A549 (cell line): ENCODE measurements around the gene ST3GAL5. TPM values are rescaled to one million over a fixed set of nuclear protein-coding genes. Genes with fewer than 3 reads are reported as not detected.

Experiments used
- BCL3 ChIP-seq: fragments of >200 bp; sonication (Bioruptor Twin); formaldehyde crosslinking; IDR thresholded peaks from 3 replicates; pipeline ENCODE4 v1.6.1; 2016
- BHLHE40 ChIP-seq: IDR thresholded peaks from 2 replicates; pipeline ENCODE4 v1.6.1; 2012; ENCODE audit warnings: low read depth, low read length, inconsistent platforms
- CBX2 ChIP-seq: fragments of 200-600 bp; sonication (generic); IDR thresholded peaks from 2 replicates; pipeline ENCODE4 v1.6.1; 2016; ENCODE audit warnings: low read depth, mild to moderate bottlenecking, borderline replicate concordance
- CBX8 ChIP-seq: fragments of 200-600 bp; sonication (generic); IDR thresholded peaks from 2 replicates; pipeline ENCODE4 v1.6.1; 2016
- CEBPB ChIP-seq, 2 experiments: fragments of >200 bp in 1 of 2; sonication (Bioruptor Twin) in 1 of 2; formaldehyde crosslinking in 1 of 2; IDR thresholded peaks; 2 replicates each; pipeline ENCODE4 v1.6.1; 2012 to 2016
- CHD2 ChIP-seq: fragments of 150-350 bp; IDR thresholded peaks from 2 replicates; pipeline ENCODE4 v1.6.1; 2014; ENCODE audit warnings: low read length; ENCODE audit not compliant: partially characterized antibody
- CHD4 ChIP-seq: fragments of 200-600 bp; sonication (generic); IDR thresholded peaks from 2 replicates; pipeline ENCODE4 v1.6.1; 2016; ENCODE audit warnings: antibody characterized with exemption, mild to moderate bottlenecking, borderline replicate concordance
- E2F6 ChIP-seq: IDR thresholded peaks from 2 replicates; pipeline ENCODE4 v1.6.1; 2012; ENCODE audit warnings: low read depth, borderline replicate concordance
- ELK1 ChIP-seq: fragments of 150-350 bp; IDR thresholded peaks from 2 replicates; pipeline ENCODE4 v1.6.1; 2014; ENCODE audit warnings: low read depth, mild to moderate bottlenecking, low read length
- EP300 ChIP-seq, 2 experiments: fragments of >200 bp; sonication (Bioruptor Twin); formaldehyde crosslinking; IDR thresholded peaks; 2 replicates in 1 of 2; 3 replicates in 1 of 2; pipeline ENCODE4 v1.6.1; 2016 to 2017
- ESRRA ChIP-seq: fragments of 150-350 bp; IDR thresholded peaks from 2 replicates; pipeline ENCODE4 v1.6.1; 2014; ENCODE audit warnings: mild to moderate bottlenecking, low read length, borderline replicate concordance
- FOSL2 ChIP-seq, 2 experiments: fragments of 450-650 bp in 1 of 2; fragments of >200 bp in 1 of 2; sonication (Bioruptor Twin) in 1 of 2; formaldehyde crosslinking; IDR thresholded peaks; 2 replicates each; pipeline versions ENCODE4 v1.5.0 to v1.6.1; 2016 to 2020; ENCODE audit warnings: mild to moderate bottlenecking in 1 of 2, moderate library complexity in 1 of 2
- FOXS1 ChIP-seq: fragments of 250-450 bp; sonication (Bioruptor Pico); IDR thresholded peaks from 2 replicates; pipeline ENCODE4 v1.5.0; 2020; ENCODE audit warnings: mild to moderate bottlenecking, moderate library complexity
- GATA3 ChIP-seq: IDR thresholded peaks from 2 replicates; pipeline ENCODE4 v1.6.1; 2012; ENCODE audit warnings: borderline replicate concordance
- HES2 ChIP-seq: fragments of >200 bp; sonication (Bioruptor Twin); formaldehyde crosslinking; IDR thresholded peaks from 2 replicates; pipeline ENCODE4 v1.6.1; 2016
- HEYL ChIP-seq: fragments of 250-450 bp; sonication (Bioruptor Pico); IDR thresholded peaks from 2 replicates; pipeline ENCODE4 v1.8.0; 2021; ENCODE audit warnings: mild to moderate bottlenecking, moderate library complexity
- HMGXB4 ChIP-seq: fragments of 250-450 bp; sonication (Bioruptor Pico); IDR thresholded peaks from 2 replicates; pipeline ENCODE4 v1.5.0; 2021; ENCODE audit warnings: mild to moderate bottlenecking, moderate library complexity, borderline replicate concordance
- HOXA7 ChIP-seq: fragments of 250-450 bp; sonication (Bioruptor Pico); IDR thresholded peaks from 2 replicates; pipeline ENCODE4 v1.5.0; 2020; ENCODE audit warnings: mild to moderate bottlenecking, moderate library complexity
- HOXB5 ChIP-seq: fragments of 250-450 bp; sonication (Bioruptor Pico); IDR thresholded peaks from 2 replicates; pipeline ENCODE4 v1.5.0; 2020; ENCODE audit warnings: mild to moderate bottlenecking, moderate library complexity
- JUN ChIP-seq, 2 experiments: fragments of >200 bp; sonication (Bioruptor Twin); formaldehyde crosslinking; IDR thresholded peaks; 2 replicates in 1 of 2; 3 replicates in 1 of 2; pipeline ENCODE4 v1.6.1; 2016 to 2017
- JUNB ChIP-seq: fragments of >200 bp; sonication (Bioruptor Twin); formaldehyde crosslinking; IDR thresholded peaks from 2 replicates; pipeline ENCODE4 v1.6.1; 2016
- KDM1A ChIP-seq: fragments of 200-600 bp; sonication (generic); IDR thresholded peaks from 2 replicates; pipeline ENCODE4 v1.6.1; 2016; ENCODE audit warnings: low read depth, mild to moderate bottlenecking
- MAZ ChIP-seq: fragments of 150-350 bp; IDR thresholded peaks from 2 replicates; pipeline ENCODE4 v1.6.1; 2014; ENCODE audit warnings: antibody characterized with exemption, low read depth, low read length, borderline replicate concordance
- NFE2L2 ChIP-seq: fragments of 150-350 bp; conservative IDR thresholded peaks from 2 replicates; pipeline ENCODE4 v1.6.1; 2014; ENCODE audit warnings: low read length
- NR3C1 ChIP-seq: fragments of >200 bp; sonication (Bioruptor Twin); formaldehyde crosslinking; IDR thresholded peaks from 3 replicates; pipeline ENCODE4 v1.6.1; 2017
- PHF8 ChIP-seq: fragments of 200-600 bp; sonication (generic); IDR thresholded peaks from 2 replicates; pipeline ENCODE4 v1.6.1; 2016; ENCODE audit warnings: low read depth, mild to moderate bottlenecking, antibody characterized with exemption, moderate library complexity, borderline replicate concordance
- POLR2A ChIP-seq: IDR thresholded peaks from 2 replicates; pipeline ENCODE4 v1.6.1; 2012; ENCODE audit warnings: mild to moderate bottlenecking, low read length
- POLR2AphosphoS2 ChIP-seq: conservative IDR thresholded peaks from 2 replicates; pipeline ENCODE4 v1.6.1; 2012; ENCODE audit warnings: low read length, improper control_type of control experiment, inconsistent platforms
- RAD21 ChIP-seq, 2 experiments: fragments of >200 bp in 1 of 2; sonication (Bioruptor Twin) in 1 of 2; formaldehyde crosslinking in 1 of 2; IDR thresholded peaks in 1 of 2; conservative IDR thresholded peaks in 1 of 2; 2 replicates in 1 of 2; 3 replicates in 1 of 2; pipeline ENCODE4 v1.6.1; 2012 to 2018; ENCODE audit warnings: inconsistent platforms in 1 of 2
- RARB ChIP-seq: fragments of 250-450 bp; sonication (Bioruptor Pico); IDR thresholded peaks from 2 replicates; pipeline ENCODE4 v1.8.0; 2021; ENCODE audit warnings: mild to moderate bottlenecking, moderate library complexity
- RCOR1 ChIP-seq: fragments of 150-350 bp; IDR thresholded peaks from 2 replicates; pipeline ENCODE4 v1.6.1; 2014; ENCODE audit warnings: antibody characterized with exemption, low read length, low read depth
- RNF2 ChIP-seq: fragments of 200-600 bp; sonication (generic); IDR thresholded peaks from 2 replicates; pipeline ENCODE4 v1.6.1; 2016; ENCODE audit warnings: low read depth, mild to moderate bottlenecking, antibody characterized with exemption, moderate library complexity, borderline replicate concordance
- SREBF2 ChIP-seq: fragments of 450-650 bp; IDR thresholded peaks from 2 replicates; pipeline ENCODE4 v1.6.1; 2014; ENCODE audit warnings: mild to moderate bottlenecking, moderate library complexity
- TFCP2L1 ChIP-seq: fragments of 250-450 bp; sonication (Bioruptor Pico); IDR thresholded peaks from 2 replicates; pipeline ENCODE4 v1.5.0; 2021; ENCODE audit warnings: mild to moderate bottlenecking
- TP53 ChIP-seq: fragments of 250-450 bp; sonication (Bioruptor Pico); IDR thresholded peaks from 2 replicates; pipeline ENCODE4 v1.5.0; 2021; ENCODE audit warnings: mild to moderate bottlenecking, moderate library complexity
- USF2 ChIP-seq: fragments of 450-650 bp; IDR thresholded peaks from 2 replicates; pipeline ENCODE4 v1.6.1; 2014; ENCODE audit warnings: antibody characterized with exemption
- ZC3H11A ChIP-seq: fragments of 450-650 bp; IDR thresholded peaks from 2 replicates; pipeline ENCODE4 v1.6.1; 2014; ENCODE audit warnings: antibody characterized with exemption, mild to moderate bottlenecking
- ZNF302 ChIP-seq: fragments of 250-450 bp; sonication (Bioruptor Pico); IDR thresholded peaks from 2 replicates; pipeline ENCODE4 v1.9.0; 2021; ENCODE audit warnings: inconsistent platforms, mild to moderate bottlenecking, moderate library complexity
- ZSCAN20 ChIP-seq: fragments of 250-450 bp; sonication (Bioruptor Pico); IDR thresholded peaks from 2 replicates; pipeline ENCODE4 v1.8.0; 2022; ENCODE audit warnings: mild to moderate bottlenecking, moderate library complexity
- polyA plus RNA-seq, 4 experiments: library from polyadenylated mRNA; depleted of rRNA in 3 of 4; stranded (reverse); fragments of >200 nt; fragmentation: RNase III in 1 of 4; extraction: RNeasy Plus Mini Kit Qiagen cat#74134 plus additional on column Dnase treatment in 1 of 4; gene quantifications; 2 replicates in 3 of 4; 3 replicates in 1 of 4; pipeline ENCODE4 v1.2.3, GENCODE V29; 2011 to 2017

ST3GAL5 gene
- polyA plus RNA-seq, 2 of the 4 experiments (the other 2 are of a cell fraction) = 36.9 to 119 TPM

GRCh38 chr2:85936421-85937068 lies 47.8 kb upstream of the ST3GAL5 start (continued):
- no peak for TF ChIP-seq RCOR1
- peak; percentile 85; the same call in 1 of the 2 replicates for TF ChIP-seq HEYL (CRISPR knock-in tag)
- TF ChIP-seq JUN (IDR thresholded peaks at IDR 0.05) = peak; percentile 74 to 89; a peak in 4 of 5 replicates
- TF ChIP-seq TP53 = peak; percentile 85
- peak; percentile 33; the same call in 1 of the 2 replicates for TF ChIP-seq POLR2A
- peak; percentile 98 for TF ChIP-seq RARB (CRISPR knock-in tag)
- TF ChIP-seq RNF2 = no peak
- TF ChIP-seq POLR2AphosphoS2 = no peak
- TF ChIP-seq HOXB5 (CRISPR knock-in tag) = peak; percentile 94
- TF ChIP-seq ZSCAN20 (CRISPR knock-in tag) = peak; percentile 89
- TF ChIP-seq CHD4 = no peak
- peak; percentile 94 for TF ChIP-seq GATA3
- TF ChIP-seq RAD21 (conservative IDR thresholded peaks at IDR 0.05 in 1 of 2, IDR thresholded peaks at IDR 0.05 in 1 of 2) = peak; percentile 37 to 54; a peak in 4 of 5 replicates
- TF ChIP-seq HMGXB4 (CRISPR knock-in tag) = peak; percentile 82; the same call in 1 of the 2 replicates
- peak; percentile 92 for TF ChIP-seq TFCP2L1 (CRISPR knock-in tag)
- no peak for TF ChIP-seq SREBF2
- TF ChIP-seq BCL3 = no peak; the same call in 2 of the 3 replicates
- peak; percentile 86 for TF ChIP-seq FOXS1
- TF ChIP-seq KDM1A = no peak
- TF ChIP-seq CBX8 = no peak
- no peak for TF ChIP-seq NR3C1
- no peak for TF ChIP-seq MAZ
- TF ChIP-seq NFE2L2 = no peak
- TF ChIP-seq USF2 = no peak
- TF ChIP-seq CEBPB (IDR thresholded peaks at IDR 0.05) = peak; percentile 99 to 100
- TF ChIP-seq CBX2 = no peak
- TF ChIP-seq PHF8 = no peak
- TF ChIP-seq ESRRA = no peak
- peak; percentile 81 to 89; a peak in 3 of 5 replicates for TF ChIP-seq EP300 (IDR thresholded peaks at IDR 0.05)
- TF ChIP-seq ZNF302 (CRISPR knock-in tag) = 0 out of 2 replicates have a peak, but pooled peaks have one; percentile 13
- no peak for TF ChIP-seq ELK1
- TF ChIP-seq BHLHE40 = no peak
- TF ChIP-seq ZC3H11A = no peak
- TF ChIP-seq HOXA7 (CRISPR knock-in tag) = peak; percentile 69
- no peak; the same call in 1 of the 2 replicates for TF ChIP-seq JUNB
- no peak for TF ChIP-seq FOSL2 (IDR thresholded peaks at IDR 0.05)
- TF ChIP-seq FOSL2 (CRISPR knock-in tag; IDR thresholded peaks at IDR 0.05) = peak; percentile 73
- TF ChIP-seq E2F6 = peak; percentile 88
- peak; percentile 44; the same call in 1 of the 2 replicates for TF ChIP-seq HES2
- no peak for TF ChIP-seq CHD2
